GM19455 (cell line): ENCODE results near the gene RTN4R.

ENCODE experiments used
- ATAC-seq: cut with Tn5 transposase; IDR thresholded peaks from one replicate; pipeline ENCODE4 v1.9.1; 2021; ENCODE audit not compliant: unreplicated experiment

The RTN4R gene

DNA sequence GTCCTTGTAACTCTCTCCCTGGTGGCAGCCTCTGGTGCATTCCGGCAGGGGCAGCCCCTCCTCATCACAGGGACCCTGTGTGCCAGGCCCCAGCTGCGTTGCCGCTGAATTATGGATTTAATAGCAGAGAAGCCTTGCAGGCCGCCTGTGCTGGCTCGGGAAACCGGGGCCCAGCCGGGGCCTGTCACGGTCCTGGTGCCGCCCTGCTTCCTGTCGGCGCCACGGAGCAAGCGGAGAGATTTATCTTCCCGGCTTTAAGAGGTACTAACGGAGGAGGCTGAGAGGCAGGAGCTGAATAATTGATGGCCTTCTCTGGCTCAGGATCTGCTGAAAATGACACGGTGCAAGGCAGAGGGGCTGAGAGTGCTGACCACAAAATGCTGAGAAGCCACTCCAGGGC lies 63.3 kb downstream of the RTN4R start:
- no peak for ATAC-seq

DNA sequence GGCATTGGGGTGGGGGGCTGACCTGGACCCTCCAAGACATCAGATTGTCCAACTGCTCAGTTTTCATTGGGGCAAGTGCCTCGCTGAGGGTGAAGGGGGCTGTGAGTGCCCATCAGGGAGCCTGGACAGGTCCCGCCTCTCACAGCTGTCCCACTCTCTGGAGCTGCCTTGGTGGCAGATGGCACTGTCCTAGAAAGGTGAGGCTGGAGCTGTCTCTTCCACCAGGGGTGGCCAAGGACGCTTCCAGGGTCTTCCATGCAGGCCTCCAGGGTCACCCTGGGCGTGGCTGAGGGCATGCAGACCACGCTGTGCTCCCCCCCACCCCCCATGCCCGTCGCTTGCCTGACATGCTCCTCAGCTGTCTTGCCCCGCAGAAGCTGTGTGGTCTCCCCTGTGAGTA lies 63.8 kb downstream of the RTN4R start:
- ATAC-seq, result no peak

DNA sequence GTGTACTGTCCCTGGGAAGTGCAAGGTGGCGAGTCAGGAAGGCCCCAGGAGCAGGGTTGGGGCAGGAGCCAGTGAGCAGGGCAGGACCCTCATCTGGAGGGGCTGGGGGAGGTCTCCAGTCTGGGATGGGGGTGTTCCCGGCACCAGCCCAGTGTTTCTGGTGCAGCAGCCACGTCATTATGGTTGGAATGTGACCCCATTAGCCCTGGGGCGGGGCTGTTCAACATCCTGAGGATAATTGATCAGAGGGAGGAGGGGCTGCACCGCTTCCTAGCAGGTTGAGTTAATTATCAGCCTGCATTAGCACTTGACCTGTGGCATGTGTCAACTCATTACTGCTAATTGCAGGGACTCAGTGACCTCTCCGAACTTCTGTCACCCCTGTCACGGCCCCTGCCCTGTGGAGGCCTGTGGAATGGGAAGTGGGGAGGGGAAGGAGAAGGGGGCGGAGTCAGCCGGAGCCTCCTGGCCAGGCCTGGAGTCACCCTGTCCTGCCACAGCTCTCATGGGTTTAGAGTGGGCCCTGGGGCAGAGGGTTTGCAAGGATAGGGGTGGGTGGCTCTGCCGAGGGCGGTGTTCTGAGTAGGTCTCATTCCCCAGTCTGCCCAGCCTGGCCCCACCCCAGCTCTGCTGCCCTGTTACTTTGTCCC lies 64.4 kb downstream of the RTN4R start:
- no peak for ATAC-seq

DNA sequence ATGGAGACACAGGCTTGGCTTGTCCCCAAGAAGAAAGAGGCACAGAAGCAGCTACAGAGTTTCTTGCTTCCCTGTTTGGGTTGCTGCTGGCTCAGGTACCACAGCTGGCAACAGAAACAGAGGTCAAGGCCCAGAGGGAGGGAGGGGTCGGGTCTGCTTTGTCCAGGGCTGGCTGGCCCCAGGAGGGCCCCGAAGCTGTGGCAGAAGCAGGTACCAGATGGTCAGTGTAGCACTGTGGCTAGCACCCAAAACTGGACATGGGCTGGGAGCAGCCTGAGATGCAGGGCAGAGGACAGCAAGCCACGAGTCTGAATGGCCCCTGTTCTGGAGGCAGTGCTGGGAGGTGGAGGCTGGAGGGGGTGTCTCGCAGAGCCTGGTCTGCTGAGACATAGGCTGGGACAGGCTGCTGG lies 65.0 kb downstream of the RTN4R start:
- ATAC-seq, result no peak

DNA sequence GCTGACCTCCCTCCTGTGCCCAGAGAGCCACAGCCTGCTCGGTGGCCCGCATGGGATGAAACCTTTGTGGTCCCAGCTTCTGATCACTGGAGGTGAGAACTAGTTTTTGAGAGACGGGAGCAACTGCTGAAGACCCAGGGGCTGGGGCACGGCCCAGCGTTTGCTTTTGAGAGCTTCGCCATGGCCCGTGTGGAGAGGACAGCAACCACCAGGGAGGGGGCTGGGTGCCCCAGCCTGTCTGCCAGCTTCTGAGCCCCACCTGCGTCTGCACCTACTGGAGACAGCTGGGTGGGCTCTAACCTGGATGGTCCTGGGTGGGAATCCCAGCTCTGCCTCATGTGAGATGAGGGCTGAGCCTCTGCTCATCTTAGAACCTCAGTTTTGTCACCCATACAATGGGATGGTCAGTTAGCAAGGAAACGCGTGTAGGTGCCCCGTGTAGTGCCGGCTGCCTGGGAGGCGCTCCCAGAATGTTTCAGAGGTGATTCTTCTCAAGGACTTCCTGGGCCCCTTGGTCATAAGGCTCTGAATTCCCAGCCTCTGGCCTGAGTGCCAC lies 66.2 kb downstream of the RTN4R start:
- no peak for ATAC-seq

DNA sequence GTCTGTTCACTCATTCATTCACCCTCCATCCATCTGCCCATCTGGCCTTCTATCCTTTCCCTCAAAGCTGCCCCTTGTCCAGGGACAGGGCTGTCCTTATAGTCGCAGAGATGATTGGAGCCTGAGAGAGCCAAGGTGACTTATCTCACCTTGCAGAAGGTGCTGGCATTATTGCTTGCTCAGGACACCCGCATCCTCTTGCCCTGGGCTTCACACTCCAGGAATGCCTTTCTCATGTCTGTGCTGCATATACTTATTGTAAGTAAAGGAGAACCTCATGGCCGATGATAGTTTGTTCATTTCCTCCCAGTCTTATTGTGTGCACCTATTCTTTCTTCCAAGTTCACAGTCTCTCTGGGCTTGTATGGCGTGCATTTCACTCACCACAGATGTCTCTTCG lies 68.2 kb downstream of the RTN4R start:
- ATAC-seq, result no peak

DNA sequence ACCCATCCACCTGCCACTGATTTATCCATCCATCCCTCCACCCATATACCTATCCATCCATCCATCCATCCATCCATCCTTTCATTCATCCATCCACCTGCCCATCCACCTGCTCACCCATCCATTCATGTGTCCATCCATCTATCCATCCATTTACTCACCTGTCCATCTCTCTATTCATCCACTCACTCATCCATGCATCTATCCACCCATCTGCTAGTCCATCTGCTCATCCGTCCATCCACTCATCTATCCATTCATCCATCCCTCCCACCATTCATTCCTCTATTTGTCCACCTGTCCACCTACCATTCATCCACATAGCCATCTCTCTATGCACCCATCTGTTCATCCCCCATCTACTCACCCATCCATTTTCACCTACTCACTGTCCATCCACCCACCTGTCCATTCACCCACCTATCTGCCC lies 68.7 kb downstream of the RTN4R start:
- ATAC-seq, result no peak

DNA sequence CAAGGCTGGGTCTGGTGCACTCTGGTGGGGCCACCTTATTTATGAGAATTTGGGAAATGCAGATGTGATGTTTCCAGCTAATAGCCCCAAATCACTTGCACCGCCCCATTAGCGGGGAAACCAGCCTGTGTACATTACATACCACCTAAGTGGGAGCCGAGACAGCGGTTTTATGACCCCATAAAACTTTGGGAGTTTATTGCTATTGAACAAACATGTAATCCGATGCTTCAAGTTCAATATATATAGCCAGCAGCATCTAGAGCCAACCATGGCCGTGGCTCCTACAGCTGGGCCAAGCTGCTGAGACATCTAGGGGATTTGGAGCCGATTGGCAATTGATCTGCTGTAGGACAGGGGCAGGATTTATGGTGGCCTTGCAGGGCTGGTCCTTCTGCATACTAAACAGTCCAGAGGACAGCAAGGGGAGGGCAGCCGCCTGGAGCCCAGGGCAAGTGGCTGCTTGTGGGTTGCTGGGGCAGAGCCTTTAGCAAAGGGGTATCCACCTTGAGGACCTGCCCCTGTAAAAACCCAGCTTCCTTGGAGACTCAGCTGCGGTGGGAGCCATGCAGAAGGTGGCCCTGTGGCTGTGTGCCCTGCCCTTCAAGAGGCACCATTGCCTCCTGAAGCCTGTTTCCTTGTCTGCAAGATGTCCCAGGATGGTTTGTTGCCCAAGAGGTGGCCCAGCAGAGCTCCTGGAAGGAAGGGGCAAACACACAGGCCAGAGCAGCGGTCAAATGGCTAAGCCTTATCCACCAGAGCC lies 69.4 kb downstream of the RTN4R start:
- ATAC-seq, result no peak

DNA sequence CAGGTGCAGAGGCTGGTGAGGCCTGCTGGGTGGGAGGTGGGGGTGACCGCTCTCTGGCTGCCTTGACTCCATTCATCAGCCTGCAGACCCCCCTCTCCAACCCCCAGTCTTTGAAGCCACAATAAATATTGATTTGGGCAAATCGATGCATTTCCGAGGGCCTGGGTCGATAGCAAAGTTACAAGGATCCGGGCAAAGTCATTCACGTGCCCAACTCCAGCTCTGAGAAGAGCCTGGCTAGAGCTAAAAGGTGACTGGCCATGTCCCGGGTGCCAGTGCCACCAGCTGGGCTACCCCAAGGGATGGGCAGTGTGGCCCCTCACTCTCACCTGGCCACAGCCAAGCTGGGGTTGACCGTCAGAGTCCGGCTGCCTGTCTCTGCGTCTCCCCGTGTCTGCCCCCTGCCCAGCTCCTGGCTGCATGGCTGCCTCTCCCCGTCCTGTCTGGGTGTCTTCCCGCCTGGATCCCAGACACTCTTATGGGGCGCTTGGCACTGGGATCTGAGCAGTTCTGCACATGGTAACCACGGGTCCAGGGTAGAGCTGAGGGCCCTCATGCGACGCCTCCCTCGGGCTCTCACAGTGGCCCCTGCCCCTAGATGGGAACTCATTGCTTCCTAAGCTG lies 70.6 kb downstream of the RTN4R start:
- ATAC-seq, result no peak

DNA sequence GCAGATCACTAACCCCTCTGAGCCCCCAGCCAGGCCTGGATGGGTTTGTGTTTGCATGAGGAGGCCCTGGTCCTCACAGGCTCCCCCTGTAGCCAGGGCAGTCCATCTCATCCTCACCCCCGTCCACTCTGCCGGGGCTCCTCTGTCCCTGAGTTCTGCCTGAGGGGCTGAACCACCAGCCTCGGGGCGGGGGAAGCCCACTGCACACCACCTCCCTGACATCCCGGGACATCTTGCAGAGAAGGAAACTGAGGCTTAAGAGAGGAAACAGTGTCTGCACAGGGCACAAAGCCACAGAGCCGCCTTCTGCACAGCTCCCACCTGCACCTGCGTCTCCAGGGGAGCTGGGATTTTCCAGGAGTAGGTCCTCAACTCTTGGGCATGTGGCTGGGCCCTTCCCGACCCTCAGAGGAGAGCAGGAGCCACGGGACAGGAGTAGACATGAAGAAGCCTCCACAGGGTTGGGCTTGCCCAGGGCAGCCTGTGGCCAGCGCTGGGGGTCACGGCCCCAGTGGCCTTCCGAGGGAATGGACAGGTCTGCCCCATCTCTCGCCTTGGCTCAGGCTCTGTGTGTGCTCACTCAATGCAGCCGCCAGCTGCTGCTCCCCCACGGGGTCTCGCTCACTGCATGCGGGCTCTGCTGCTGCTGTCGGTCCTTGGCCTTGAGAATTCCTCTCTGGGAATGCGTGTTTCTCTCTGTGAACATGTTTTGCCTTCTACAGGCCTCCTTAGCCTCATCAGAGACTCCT lies 71.8 kb downstream of the RTN4R start:
- ATAC-seq, result no peak

DNA sequence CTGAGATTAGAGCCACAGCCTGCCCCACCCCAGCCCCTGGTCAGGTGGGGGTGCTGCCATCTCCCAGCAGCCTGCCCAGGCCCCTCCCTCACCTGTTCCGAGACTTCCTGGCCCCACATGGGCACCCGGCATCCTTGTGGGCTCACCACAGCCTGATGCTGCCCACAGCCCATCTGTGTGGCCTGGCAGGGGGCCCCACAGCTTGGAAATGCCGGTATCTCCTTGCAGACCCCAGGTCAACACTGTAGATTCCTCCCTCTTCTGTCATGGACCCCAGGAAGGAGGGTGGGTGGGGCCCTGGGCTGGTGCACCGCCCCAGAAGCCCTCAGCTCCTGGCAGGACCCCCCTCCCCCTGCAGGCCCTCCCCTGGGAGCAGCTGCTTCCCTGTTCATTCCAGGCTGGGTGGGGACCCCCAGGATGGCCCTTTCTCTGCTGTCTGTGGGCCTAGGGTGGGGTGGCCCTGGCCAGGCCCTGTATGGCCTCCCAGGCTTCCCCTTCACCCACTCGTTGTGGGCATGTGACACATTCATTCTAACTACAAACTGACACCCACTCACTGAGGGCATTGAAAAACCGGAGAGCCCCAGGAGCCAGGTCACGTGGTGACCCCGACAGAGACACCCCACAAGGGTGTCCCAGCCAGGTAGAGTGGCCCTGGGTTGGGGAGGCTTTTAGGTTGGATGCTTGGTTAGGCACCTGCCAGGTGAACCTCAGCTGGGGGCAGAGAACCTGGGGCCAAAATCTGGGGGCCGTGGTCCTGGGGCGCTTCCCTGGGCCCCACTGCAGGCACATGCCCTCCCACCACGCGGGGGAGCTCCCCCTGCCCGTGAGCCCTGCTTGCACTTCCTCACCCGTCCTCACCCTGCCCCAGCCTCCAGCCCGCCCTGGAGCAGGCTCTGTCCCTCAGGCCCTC lies 73.2 kb downstream of the RTN4R start:
- no peak for ATAC-seq

DNA sequence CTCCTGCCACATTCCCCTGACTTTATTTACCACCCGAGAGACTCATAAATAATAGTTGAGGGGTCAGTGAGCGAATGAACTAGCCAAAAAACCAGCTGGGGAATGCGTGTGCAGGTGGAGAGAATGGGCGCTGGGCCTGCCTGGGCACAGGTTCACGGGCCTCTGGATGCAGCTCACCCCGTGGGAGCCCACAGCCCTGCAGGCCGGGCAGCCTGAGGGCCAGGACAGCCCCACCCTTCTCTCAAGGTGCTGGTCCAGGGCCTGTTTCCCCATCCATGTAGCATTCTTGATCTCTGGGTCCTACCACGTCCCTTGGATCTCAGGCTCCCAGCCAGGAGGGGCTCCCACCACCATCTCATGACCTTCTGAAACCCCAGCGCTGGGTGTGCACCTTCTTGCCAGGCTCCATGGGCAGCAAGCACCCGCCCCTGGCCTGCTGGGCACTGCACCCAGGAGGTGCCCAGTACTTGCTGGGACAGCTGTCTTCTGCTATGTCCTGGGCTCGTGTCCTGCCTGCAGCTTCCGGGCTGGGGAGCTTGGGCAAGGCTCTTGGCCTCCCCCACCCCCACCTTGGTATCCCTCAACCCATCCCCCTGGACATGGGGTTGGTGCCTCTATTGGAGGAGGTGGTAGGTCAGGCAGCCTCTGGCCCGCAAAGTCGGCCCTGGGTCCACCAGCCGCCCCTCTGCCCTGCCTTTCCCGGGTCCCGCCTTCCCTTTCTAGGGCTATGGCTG lies 74.2 kb downstream of the RTN4R start:
- no peak for ATAC-seq

DNA sequence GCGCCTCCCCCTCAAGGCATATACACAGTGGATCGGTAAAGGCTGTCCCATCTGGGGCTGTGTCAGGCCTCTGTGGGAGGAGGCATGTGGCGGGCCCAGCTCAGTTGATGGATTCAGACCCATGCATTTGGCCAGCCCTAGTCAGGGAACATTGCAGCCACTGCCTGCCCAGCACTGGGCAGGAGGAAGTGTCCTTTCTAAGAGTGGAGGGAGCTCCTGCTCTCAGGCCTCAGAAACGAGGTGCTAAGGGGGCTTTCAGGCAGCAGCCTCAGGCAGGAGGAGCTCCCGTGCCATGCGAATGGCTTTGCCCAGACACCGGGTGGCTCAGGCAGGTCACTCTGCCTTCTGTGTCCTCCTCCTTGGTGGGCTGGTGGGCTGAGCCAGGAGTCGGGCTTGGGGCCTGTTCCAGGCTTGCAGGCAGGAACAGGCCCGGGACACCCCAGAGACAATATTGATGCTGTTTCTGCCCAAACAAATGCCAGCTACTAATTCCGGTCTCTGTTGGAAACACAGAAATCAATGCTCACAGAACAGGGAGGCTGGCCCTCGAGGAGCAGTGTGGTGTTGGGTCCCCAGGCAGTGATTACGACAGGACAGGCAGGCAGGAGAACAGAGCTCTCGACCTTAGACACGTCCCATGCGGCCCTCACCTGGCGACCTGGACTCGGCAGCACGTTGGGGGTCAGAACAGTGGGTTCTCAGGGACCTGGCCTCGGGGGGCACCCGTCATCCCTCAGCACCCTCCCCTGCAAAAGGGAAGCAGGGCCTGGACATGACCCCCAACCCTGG lies 75.0 kb downstream of the RTN4R start:
- no peak for ATAC-seq

DNA sequence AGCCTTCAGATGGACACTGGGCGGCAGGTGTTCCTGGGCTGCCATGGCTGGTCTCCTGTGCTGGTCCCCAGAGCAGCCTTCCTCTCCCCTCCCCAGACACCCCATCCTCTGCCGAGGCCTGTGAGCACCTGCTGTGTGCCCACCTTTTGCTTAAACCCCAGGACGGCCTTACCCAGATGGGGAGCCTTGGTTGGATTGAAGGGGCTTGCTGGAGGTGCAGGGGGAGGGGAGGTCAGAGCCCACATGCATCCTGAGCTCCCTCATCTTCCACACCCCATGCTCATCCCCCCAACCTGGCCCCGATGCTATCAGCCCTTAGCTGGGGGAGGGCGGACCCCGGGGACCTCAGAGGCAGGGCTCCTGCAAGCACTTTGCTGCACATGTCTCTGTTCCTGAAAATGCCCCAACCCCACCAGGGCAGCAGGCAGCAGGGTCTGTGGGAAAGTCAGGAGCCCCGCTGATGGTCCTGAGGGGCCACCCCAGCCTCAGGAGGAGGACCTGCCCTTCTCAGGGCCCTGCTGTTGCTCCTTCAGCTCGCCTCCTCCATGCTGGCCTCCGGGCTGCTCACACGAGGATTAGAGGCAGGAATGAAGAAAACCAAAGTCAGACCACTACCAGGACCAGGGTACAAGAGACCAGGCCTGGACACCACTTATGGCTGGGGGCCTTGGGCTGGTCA lies 75.7 kb downstream of the RTN4R start:
- ATAC-seq, result no peak

DNA sequence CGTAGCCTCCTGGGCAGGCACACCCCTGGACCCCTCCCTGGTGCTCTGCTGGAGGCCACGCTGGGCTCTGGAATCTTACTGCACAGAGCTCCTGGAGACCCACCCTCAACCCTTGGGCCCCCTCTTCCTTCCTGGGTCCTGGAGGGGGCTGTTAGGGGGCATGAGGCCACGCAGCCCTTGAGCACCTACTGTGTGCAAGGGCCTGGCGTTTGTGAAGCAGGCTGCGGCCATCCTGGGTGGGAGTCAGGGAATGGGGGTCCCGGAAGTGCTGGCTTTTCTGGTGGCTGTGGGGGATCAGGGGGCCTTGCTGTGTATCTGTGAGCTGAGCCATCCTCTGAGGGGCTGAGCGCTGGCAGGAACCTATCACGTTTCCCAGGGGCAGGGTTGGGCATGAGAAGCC lies 76.3 kb downstream of the RTN4R start:
- no peak for ATAC-seq
